Measurements from ENCODE around the gene TSTD1. TPM values are rescaled to one million over a fixed set of nuclear protein-coding genes. Genes with fewer than 3 reads are reported as not detected.

TSTD1 gene
- total and polyA plus RNA-seq, 2 experiments from 2014 or later, result 94.9 to 244 TPM

DNA sequence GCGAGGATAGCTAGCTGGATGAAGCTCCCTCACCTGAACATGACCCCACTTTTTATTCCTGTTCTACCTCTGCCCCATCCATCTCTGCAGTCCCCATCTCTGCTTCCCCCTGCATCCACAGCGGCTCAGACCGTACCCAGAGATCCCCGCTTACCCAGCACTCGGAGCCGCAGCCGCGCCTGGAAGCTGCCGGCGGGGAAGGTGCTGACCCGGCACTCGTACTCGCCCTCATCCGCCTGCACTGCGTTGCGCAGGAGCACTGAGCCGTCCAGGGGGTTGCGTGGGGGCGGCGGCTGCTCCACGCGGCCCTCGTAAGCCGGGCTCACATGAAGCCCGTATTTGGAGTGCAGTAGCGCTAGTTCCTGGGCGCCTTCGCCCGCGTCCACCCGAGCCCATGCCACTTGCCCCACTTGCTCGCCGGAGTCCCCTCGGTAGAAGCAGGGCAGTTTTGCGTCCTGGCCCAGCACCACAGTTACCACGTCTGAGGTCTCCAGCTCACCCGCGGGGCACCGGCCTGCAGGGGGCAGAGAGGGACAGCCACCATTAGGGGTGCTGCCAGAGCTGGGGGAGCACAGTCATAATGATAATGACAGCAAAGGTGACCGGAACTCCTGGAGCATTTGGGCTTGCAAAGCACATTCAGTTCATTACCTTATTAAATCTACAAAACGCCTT lies 40.8 kb upstream of the TSTD1 start:
- Histone ChIP-seq H3K27ac (ENCODE audit: low read depth) (no peak overlapping the region), H3K27me3 (ENCODE audit: insufficient read depth) (no peaks in the 10 kb centered on the region), H3K4me2 (peak overlapping the region; percentile 65; the same call in 1 of the 2 replicates), H3K36me3 (ENCODE audit: insufficient read depth) (no peaks in the 10 kb centered on the region), H3K9me2 (ENCODE audit: insufficient read depth) (no peaks in the 10 kb centered on the region; the same call in 1 of the 2 replicates), H3F3A (replicated peaks; ENCODE audit: low read depth) (peaks cover 5% of the 10 kb centered on the region; the same call in 1 of the 2 replicates), H3K79me2 (replicated peaks; ENCODE audit: insufficient read depth) (no peaks in the 10 kb centered on the region), H4K20me1 (replicated peaks; ENCODE audit: insufficient read depth) (no peaks in the 10 kb centered on the region), H2AFZ (peak overlapping the region; percentile 92), H3K4me1 (ENCODE audit: insufficient read depth) (peaks cover 8% of the 10 kb centered on the region; the same call in 1 of the 2 replicates), H3K4me3 (peak overlapping the region; percentile 42)
- ATAC-seq, result peak; percentile 75
- Mint-ChIP-seq H3K4me1 (peaks cover 8% of the 10 kb centered on the region), H3K9me3 (no peaks in the 10 kb centered on the region), H3K36me3 (ENCODE audit: low read depth) (no peaks in the 10 kb centered on the region; the same call in 2 of the 3 replicates), H3K27ac (no peak overlapping the region), H3K27me3 (ENCODE audit: insufficient read depth, low read depth, poor library complexity) (peaks cover 10% of the 10 kb centered on the region), H3K4me3 (no peak overlapping the region)
- DNase-seq (ENCODE audit: low spot score), result peak; percentile 51
- no peak for TF ChIP-seq ZNF114 (CRISPR knock-in tag; IDR thresholded peaks at IDR 0.05)
- TF ChIP-seq, protein P1, sequence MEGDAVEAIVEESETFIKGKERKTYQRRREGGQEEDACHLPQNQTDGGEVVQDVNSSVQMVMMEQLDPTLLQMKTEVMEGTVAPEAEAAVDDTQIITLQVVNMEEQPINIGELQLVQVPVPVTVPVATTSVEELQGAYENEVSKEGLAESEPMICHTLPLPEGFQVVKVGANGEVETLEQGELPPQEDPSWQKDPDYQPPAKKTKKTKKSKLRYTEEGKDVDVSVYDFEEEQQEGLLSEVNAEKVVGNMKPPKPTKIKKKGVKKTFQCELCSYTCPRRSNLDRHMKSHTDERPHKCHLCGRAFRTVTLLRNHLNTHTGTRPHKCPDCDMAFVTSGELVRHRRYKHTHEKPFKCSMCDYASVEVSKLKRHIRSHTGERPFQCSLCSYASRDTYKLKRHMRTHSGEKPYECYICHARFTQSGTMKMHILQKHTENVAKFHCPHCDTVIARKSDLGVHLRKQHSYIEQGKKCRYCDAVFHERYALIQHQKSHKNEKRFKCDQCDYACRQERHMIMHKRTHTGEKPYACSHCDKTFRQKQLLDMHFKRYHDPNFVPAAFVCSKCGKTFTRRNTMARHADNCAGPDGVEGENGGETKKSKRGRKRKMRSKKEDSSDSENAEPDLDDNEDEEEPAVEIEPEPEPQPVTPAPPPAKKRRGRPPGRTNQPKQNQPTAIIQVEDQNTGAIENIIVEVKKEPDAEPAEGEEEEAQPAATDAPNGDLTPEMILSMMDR (conservative IDR thresholded peaks at IDR 0.05; ENCODE audit: low read depth in 2 of 2), result peak; percentile 43 to 57

DNA sequence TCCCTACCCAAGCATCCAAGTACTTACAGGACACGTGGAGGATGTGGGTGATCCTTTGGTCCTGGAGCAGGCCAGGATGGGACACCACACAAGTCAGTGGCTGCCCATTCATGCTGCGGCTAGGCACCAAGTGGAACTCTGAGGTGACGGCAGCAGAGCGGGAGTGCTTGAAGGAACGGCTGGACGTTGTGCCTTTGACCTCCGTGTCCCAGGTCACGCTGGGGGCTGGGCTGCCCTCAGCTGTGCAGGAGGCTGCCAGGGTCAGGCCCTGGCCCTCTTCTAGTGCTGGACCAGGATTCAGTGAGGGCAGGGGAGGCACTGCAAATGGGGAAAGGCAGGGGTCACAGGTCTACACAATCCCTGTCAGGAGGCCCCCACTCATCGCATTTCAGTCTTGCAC lies 38.7 kb upstream of the TSTD1 start:
- Histone ChIP-seq H3K4me1 (ENCODE audit: insufficient read depth) (peaks cover 8% of the 10 kb centered on the region; the same call in 1 of the 2 replicates), H3K36me3 (ENCODE audit: insufficient read depth) (no peaks in the 10 kb centered on the region), H2AFZ (no peak overlapping the region), H3K4me3 (no peak overlapping the region), H3K27me3 (ENCODE audit: insufficient read depth) (no peaks in the 10 kb centered on the region), H3K4me2 (no peak overlapping the region), H4K20me1 (replicated peaks; ENCODE audit: insufficient read depth) (no peaks in the 10 kb centered on the region), H3F3A (replicated peaks; ENCODE audit: low read depth) (peaks cover 5% of the 10 kb centered on the region; the same call in 1 of the 2 replicates), H3K9me2 (ENCODE audit: insufficient read depth) (no peaks in the 10 kb centered on the region; the same call in 1 of the 2 replicates), H3K27ac (ENCODE audit: low read depth) (no peak overlapping the region), H3K79me2 (replicated peaks; ENCODE audit: insufficient read depth) (no peaks in the 10 kb centered on the region)
- H3K4me1 Mint-ChIP-seq, result peaks cover 8% of the 10 kb centered on the region
- H3K27me3 Mint-ChIP-seq (ENCODE audit: insufficient read depth, low read depth, poor library complexity), result peaks cover 10% of the 10 kb centered on the region
- no peaks in the 10 kb centered on the region; the same call in 2 of the 3 replicates for H3K36me3 Mint-ChIP-seq (ENCODE audit: low read depth)
- DNase-seq (ENCODE audit: low spot score) (no peak), ATAC-seq (no peak)
- no peaks in the 10 kb centered on the region for H3K9me3 Mint-ChIP-seq
- no peak overlapping the region for H3K27ac Mint-ChIP-seq
- no peak overlapping the region for H3K4me3 Mint-ChIP-seq
- no peak for TF ChIP-seq STAT1 (IDR thresholded peaks at IDR 0.05; ENCODE audit: unreplicated experiment)
- no peak for TF ChIP-seq JUNB (IDR thresholded peaks at IDR 0.05; ENCODE audit: unreplicated experiment)
- TF ChIP-seq EZH2phosphoT487 (IDR thresholded peaks at IDR 0.05; ENCODE audit: unreplicated experiment), result no peak
- no peak for TF ChIP-seq ZNF114 (CRISPR knock-in tag; IDR thresholded peaks at IDR 0.05)
- TF ChIP-seq, protein P2, sequence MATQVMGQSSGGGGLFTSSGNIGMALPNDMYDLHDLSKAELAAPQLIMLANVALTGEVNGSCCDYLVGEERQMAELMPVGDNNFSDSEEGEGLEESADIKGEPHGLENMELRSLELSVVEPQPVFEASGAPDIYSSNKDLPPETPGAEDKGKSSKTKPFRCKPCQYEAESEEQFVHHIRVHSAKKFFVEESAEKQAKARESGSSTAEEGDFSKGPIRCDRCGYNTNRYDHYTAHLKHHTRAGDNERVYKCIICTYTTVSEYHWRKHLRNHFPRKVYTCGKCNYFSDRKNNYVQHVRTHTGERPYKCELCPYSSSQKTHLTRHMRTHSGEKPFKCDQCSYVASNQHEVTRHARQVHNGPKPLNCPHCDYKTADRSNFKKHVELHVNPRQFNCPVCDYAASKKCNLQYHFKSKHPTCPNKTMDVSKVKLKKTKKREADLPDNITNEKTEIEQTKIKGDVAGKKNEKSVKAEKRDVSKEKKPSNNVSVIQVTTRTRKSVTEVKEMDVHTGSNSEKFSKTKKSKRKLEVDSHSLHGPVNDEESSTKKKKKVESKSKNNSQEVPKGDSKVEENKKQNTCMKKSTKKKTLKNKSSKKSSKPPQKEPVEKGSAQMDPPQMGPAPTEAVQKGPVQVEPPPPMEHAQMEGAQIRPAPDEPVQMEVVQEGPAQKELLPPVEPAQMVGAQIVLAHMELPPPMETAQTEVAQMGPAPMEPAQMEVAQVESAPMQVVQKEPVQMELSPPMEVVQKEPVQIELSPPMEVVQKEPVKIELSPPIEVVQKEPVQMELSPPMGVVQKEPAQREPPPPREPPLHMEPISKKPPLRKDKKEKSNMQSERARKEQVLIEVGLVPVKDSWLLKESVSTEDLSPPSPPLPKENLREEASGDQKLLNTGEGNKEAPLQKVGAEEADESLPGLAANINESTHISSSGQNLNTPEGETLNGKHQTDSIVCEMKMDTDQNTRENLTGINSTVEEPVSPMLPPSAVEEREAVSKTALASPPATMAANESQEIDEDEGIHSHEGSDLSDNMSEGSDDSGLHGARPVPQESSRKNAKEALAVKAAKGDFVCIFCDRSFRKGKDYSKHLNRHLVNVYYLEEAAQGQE (IDR thresholded peaks at IDR 0.05; ENCODE audit: unreplicated experiment), result no peak
- no peak for TF ChIP-seq POLR2AphosphoS5 (IDR thresholded peaks at IDR 0.05; ENCODE audit: low read depth)
- TF ChIP-seq, protein P3, sequence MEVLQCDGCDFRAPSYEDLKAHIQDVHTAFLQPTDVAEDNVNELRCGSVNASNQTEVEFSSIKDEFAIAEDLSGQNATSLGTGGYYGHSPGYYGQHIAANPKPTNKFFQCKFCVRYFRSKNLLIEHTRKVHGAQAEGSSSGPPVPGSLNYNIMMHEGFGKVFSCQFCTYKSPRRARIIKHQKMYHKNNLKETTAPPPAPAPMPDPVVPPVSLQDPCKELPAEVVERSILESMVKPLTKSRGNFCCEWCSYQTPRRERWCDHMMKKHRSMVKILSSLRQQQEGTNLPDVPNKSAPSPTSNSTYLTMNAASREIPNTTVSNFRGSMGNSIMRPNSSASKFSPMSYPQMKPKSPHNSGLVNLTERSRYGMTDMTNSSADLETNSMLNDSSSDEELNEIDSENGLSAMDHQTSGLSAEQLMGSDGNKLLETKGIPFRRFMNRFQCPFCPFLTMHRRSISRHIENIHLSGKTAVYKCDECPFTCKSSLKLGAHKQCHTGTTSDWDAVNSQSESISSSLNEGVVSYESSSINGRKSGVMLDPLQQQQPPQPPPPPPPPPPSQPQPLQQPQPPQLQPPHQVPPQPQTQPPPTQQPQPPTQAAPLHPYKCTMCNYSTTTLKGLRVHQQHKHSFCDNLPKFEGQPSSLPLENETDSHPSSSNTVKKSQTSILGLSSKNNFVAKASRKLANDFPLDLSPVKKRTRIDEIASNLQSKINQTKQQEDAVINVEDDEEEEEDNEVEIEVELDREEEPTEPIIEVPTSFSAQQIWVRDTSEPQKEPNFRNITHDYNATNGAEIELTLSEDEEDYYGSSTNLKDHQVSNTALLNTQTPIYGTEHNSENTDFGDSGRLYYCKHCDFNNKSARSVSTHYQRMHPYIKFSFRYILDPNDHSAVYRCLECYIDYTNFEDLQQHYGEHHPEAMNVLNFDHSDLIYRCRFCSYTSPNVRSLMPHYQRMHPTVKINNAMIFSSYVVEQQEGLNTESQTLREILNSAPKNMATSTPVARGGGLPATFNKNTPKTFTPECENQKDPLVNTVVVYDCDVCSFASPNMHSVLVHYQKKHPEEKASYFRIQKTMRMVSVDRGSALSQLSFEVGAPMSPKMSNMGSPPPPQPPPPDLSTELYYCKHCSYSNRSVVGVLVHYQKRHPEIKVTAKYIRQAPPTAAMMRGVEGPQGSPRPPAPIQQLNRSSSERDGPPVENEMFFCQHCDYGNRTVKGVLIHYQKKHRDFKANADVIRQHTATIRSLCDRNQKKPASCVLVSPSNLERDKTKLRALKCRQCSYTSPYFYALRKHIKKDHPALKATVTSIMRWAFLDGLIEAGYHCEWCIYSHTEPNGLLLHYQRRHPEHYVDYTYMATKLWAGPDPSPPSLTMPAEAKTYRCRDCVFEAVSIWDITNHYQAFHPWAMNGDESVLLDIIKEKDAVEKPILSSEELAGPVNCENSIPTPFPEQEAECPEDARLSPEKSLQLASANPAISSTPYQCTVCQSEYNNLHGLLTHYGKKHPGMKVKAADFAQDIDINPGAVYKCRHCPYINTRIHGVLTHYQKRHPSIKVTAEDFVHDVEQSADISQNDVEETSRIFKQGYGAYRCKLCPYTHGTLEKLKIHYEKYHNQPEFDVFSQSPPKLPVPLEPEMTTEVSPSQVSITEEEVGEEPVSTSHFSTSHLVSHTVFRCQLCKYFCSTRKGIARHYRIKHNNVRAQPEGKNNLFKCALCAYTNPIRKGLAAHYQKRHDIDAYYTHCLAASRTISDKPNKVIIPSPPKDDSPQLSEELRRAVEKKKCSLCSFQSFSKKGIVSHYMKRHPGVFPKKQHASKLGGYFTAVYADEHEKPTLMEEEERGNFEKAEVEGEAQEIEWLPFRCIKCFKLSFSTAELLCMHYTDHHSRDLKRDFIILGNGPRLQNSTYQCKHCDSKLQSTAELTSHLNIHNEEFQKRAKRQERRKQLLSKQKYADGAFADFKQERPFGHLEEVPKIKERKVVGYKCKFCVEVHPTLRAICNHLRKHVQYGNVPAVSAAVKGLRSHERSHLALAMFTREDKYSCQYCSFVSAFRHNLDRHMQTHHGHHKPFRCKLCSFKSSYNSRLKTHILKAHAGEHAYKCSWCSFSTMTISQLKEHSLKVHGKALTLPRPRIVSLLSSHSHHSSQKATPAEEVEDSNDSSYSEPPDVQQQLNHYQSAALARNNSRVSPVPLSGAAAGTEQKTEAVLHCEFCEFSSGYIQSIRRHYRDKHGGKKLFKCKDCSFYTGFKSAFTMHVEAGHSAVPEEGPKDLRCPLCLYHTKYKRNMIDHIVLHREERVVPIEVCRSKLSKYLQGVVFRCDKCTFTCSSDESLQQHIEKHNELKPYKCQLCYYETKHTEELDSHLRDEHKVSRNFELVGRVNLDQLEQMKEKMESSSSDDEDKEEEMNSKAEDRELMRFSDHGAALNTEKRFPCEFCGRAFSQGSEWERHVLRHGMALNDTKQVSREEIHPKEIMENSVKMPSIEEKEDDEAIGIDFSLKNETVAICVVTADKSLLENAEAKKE (CRISPR knock-in tag; IDR thresholded peaks at IDR 0.05), result no peak
